ENCODE results near the gene MAP2K3. TPM values are rescaled to one million over a fixed set of nuclear protein-coding genes. Genes with fewer than 3 reads are reported as not detected.
"Not testable (repeated sequence)": the region's sequence is repeated elsewhere in the genome, so short reads cannot be mapped to it uniquely, and the experiment has no call there.

MAP2K3 gene
- total RNA-seq, 1 donor from 2014 or later = 20.8 TPM

DNA sequence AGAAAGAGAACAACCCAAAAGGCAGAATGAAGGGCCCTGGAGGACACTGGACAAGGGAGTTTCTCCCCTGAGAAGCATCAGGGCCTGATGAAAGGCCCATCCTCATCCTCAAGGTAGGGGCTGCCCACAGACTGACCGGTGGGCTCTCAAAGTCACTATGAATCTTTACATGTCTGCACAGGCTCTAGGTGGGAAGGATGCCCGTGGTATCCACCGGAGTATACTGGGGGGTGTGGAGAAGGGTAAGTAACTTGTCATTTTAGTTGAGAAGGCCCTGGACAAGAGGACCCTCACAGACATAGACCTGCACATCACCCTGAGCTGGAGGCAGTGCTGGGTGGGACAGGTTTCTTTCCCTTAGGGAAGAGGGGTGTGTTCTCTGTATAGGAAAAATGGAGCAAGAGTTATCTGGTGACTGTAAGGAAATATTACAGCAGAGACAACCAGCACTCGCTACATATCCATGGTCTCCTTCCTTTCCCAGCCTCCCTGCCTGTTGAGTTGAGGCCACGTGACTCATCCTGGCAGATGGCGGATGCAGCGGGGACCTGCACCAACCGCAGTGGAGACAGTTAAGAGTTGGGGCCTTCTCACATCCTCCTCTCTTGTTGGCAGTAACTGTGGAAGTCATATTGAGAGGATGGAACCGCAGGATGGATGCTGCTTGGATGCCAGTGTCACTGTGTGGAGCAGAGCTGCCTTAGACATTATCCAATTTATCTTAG lies 46.1 kb downstream of the MAP2K3 start:
- DNase-seq = no peak

DNA sequence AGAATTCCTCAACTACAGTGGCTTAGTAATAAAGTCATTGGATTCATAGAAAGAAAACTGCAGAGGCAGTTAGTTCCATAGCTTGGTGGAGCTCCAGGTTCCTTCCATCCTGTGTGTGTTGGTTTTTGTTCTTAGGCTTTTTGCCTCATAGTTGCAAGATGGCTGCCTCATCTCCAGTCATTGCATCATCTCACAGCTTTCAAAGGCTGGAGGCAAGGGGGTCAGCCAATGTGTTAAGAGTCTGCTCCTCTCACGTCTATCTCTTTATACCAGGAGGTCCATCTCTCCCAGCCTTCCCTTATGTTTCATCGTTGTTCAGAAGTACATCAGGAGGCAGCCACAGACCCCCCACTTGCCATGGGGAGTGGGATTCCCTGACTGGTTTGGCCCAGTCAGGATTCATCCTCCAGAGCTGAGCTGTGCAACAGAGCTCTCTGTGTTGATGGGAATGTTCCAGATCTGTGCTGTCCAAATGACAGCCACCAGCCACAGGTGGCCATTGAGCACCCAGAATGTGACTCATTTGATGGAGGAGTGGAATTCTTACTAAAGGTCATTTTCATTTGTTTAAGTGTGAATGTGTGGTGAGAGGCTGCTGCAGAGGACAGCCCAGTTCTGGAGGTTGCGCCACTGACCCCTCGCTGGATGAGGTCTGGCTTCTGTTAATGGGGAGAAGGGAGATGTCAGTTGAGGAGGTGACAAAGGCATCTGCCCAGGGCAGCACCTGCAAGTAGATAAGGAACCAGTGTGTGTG lies 52.2 kb downstream of the MAP2K3 start:
- DNase-seq = not testable (repeated sequence)

DNA sequence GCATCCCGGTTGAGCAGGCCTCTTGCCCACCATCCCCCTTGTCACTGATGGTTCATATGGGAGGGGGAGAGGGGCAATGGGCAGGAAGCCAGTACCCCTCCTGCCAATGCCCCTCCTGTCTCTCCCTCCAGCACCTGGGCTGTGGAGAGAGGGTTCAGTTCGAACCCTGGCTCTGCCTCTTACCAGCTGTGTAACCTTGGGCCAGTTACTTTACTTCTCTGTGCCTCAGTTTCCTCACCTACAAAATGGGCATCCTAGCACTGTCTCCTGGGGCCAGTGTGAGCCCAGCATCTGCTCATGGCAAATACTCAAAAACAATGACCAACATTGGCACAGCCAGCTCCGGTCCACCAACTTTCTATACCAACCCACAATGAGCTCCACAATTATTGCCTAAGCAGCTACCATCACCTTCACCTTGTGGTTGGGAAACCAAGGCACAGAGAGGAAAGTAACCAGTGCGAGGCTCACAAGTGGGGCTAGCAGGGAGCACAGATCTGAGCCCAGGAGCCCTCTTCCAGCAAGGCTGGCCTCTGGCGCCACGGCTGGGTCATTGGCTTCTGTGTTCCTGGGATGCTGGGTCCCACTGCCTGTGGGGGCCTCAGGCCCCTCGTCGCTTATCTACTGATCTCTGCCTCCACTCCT lies 53.6 kb downstream of the MAP2K3 start:
- DNase-seq = not testable (repeated sequence)

DNA sequence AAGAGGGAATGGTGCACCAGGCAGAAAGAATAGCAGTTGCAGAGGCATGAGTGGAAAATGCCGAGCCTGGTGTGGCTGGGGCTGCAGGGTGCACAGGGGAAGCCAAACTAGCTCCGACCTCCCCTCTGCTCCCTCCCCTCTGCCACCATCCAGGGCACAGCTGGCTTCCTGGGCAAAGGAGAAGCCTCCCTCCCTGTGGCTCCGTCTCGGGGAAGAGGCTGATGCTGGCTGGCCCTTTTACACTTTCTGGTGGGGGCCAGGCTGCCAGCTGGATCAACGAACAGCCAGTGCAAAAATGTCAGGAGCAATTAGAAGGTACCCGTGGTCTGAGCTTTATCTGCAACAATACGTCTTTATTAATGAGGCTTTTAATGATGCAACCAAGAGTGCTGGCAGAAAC lies 54.5 kb downstream of the MAP2K3 start:
- DNase-seq = no peak

DNA sequence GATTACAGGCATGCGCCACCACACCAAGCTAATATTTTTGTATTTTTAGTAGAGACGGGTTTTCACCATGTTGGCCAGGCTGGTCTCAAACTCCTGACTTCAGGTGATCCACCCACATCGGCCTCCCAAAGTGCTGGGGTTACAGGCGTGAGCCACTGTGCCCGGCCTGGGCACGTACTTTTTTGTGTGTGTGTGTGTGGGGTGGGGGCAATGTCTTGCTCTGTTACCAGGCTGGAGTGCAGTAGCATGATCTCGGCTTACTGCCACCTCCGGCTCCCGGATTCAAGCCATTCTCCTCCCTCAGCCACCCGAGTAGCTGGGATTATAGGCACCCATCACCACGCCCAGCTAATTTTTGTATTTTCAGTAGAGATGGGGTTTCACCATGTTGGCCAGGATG lies 55.1 kb downstream of the MAP2K3 start:
- not testable (repeated sequence) for DNase-seq

DNA sequence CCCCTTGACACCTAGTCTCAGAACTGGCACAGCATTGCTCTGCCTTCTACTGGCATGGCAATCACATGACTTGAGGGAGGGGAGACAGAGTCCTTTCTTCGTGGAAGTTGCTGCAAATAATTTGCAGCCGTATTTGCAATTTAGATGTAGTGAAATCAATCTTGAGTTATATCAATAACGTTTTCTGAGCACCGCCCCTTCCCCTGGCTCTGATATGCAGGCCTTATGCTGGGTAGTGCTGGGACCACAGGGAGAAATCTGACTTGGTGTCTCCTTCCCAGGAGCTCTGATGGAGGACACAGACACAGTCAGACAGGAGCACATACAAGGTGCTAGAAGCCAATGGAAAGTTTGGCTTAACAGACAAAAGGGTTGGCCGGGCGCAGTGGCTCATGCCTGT lies 55.9 kb downstream of the MAP2K3 start:
- not testable (repeated sequence) for DNase-seq

DNA sequence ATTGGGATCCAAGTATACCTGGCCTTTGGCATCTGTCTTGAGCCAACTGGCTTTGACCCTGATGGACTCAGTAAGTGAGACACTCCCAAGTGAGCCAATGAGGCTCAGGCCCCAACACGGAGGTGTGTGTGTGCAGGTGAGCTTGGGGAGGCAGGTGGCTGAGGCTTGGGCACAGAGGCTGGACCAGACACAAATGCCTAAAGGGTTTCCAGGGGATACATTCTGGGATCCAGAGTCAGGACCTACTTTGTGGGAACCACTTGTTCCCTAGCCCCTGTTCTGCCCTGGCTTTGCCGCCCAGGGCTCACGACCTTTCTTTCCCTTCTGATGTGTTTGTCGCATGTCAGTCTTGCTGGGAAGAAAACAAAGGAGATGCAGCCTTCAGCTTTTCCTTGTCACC lies 56.8 kb downstream of the MAP2K3 start:
- DNase-seq = not testable (repeated sequence)

DNA sequence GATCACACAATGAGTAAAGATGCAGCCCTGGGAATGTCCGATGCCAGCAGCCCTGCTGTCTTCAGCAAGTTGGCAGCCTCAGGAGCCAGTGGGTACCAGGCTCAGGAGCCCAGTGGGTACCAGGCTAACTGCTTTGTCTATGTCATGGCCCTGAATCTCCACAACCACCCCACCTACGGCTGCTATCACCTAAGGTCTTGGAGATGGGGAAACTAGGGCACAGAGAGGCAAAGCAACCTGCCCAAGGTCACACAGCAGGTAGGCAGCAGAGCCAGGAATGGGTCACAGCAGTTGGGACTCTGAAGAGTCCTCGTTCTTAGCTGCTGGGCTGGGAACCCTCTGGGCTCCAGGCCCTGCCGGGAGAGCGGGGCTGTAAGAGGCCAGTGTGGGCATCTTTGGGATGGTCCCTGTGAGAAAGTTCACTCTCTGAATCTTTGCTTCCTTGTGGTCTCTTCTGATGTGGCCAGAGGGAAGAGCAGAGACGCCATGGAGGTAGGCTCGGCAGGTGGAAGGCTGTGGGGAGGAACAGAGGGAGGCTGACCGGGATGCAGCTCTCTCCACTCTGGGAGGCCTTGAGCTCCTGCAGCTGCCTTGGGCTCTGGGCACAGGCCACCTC lies 57.5 kb downstream of the MAP2K3 start:
- DNase-seq = not testable (repeated sequence)

DNA sequence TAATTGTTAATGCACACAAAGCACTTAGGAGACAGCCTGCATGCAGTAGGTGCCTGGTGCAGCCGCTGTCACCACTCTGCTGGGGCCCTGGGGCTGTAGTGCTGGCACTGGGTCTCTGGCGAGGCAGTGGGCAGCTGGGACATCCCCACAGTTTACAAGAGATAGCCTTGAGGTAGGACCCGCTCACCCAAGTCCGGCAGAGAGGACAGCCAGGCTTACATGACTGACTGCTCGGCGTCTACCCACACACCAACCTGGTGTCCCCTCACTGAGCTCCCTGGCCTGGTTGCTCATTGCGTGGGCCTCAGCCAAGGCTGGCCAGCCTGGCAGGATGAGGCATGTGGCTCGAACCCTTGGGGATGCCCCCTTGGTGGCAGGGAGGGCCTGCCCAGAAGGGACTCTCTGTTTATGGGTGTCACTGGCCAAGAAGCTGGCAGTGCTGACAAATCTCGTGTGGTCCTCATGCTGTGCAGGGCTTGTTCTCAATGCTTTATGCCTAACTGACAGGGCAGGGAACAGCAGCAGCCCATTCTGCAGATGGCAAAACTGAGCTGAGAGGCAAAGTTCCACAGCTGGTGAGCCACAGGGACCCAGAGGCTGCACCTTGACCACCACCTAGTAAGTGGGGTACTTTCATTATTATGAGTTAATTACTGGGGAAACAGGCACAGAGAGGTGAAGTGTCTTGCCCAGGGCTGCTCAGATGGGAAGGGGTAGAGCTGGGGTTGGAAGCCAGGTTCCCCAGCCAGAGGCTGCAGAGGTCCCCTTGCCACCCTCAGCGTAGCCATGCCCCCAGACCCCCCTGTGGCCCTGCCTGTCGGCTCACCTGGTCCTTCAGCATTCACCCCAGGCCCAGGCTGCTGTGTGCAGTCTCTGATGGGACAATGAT lies 58.8 kb downstream of the MAP2K3 start:
- not testable (repeated sequence) for DNase-seq

DNA sequence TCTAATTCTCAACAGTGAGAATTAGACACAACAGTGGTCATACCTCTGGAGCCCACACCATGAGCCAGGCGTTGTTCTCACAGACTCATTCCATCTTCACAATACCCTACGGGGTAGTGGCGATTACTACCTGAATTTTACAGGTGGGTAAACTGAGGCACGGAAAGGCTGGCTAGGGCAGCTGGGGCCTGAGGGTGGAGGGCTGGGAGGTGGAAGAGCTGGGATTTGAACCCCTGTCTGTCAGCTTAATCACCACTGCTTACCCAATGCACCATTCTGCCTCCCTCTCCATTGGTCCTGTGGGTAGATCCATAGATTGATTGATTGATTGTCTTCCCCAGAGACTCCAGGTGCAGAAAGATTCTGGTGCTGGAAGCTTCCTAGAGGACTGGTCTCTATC lies 60.3 kb downstream of the MAP2K3 start:
- DNase-seq = not testable (repeated sequence)

DNA sequence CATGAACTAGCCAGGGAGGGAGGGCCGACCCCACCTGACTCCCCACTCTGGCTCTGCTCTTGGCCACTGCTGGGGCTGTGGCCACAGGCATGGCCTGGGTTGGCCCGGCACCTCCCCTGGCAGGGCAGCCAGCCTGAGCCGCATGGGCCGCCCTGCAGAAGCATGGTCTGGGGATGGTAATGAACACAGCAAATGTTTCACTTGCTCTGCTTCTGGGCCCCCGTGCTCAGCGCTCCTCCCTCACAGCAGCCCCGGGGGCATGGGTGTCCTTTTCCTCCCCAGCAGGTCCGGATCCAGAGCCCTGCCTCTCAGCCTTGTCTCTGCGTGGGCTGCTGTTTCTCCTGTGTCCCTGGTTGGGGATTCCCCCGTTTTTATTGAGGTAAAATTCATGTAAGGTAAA lies 60.7 kb downstream of the MAP2K3 start:
- DNase-seq = no peak

DNA sequence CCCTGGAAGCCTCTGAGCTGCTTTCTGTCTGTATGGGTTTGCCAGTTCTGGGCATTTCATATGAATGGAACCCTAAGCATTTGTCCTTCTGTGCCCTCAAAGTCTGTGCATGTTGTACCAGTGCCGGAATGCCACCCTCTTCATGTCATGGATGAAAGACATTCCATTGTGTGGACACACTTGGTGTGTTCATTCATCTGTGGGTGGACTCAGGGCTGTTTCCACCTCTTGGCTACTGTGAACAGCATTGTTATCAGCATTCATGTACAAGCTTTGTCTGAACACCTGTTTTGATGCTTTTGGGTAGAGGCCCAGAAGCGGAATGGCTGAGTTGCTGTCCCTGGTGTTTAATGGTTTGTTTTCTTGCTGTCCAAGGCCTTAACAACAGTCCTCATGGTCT lies 61.6 kb downstream of the MAP2K3 start:
- not testable (repeated sequence) for DNase-seq

DNA sequence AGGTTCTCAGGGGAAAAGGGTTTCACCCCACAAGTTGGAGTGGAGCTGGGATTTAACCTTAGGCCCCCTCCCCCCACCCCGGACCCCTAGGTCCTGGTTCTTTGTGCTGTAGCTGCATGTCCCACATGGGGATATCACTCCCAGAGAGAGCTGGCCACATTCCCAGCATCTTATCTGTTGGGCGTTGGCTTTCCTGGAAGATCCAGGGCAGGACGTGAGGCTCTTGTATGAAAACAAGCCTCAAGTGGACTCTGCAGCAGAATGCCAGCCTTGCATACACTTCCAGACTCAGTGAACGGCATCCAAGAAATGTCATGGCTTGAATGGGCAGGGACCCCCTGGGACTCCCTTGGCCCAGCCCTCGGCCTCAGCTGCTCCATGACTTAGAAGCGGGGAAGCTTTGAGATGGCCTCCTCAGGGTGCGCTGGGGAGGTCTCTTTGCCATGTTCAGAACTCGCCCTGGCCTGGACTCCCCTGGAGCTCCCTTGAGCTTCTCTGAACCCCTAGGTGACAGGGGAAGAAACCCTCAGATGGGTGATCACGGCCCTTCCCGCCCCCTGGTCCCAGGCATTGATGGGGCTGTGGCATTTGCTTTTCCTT lies 62.2 kb downstream of the MAP2K3 start:
- DNase-seq = not testable (repeated sequence)

DNA sequence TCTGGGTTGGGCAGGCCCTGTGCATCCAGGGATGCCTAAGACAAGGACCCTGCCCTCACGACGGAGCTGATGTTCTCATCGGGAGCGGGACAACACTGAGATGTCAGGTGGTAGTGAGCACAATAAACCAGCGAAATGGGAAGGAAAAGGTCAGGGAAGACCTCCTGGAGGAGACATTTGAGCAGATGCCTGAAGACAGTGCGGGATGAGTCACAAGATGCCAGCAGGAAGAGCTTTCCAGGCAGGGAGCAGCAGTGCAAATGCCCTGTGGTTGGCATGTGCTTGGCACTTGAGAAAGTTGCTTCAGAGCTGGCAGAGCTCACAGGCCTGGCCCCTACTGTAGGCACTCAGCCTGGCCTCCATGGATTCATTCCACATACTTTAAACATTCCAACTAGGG lies 63.1 kb downstream of the MAP2K3 start:
- not testable (repeated sequence) for DNase-seq

DNA sequence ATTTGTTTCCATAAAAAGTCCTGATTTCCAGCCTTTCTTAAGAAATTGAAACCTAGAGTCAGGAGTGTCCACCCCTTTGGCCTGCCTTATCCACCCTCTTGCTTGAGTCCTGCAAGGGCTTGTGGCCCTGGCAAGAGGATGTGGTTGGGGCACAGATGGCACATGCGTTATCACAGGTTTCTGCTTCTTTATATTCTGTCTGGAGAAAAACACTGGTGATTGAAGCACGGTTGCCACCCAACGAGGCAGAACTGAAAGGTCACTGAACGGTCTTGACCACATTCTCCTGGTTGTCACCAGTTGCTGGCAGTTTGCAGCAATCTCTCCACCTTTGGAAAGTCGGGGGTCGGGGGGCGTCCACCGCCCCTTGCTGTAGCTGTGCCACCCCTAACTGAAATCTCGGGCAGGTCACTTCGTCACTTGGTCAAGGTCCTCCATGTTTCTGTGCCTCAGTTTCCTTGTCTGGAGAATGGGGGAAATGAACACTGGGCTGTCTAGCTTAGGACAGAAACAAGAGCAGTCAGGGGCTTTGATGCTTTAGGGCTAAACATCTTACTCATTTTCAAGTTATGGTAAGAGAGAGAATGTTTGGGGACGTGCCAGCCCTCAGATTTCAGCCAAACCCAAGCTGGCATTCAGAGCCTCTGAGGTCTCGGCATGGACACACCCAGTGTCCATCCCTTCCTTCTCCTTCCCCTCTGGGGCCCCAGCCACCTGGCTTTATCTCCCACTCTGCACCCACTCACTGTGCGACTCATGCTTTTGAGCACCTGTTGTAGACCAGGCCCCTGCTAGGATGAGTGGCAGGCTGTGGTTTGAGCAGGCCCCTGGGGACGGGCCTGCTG lies 63.8 kb downstream of the MAP2K3 start:
- not testable (repeated sequence) for DNase-seq

DNA sequence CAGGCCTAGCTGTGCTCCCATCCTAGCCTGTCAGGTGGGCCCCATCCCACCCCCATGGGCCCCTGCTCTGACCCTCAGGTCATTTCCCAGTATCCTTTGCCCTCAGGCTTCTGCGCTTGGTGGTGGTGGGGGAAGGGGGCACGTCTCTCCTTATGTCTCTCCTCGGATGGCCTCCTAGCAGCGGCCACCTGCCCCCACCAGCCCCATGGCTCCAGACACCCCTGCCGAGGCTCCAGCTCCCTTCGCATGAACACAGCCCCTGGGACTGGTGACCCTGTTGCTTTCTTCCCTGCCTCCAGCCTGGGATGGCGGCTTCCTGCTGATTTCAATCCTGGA lies 64.4 kb downstream of the MAP2K3 start:
- DNase-seq = not testable (repeated sequence)

DNA sequence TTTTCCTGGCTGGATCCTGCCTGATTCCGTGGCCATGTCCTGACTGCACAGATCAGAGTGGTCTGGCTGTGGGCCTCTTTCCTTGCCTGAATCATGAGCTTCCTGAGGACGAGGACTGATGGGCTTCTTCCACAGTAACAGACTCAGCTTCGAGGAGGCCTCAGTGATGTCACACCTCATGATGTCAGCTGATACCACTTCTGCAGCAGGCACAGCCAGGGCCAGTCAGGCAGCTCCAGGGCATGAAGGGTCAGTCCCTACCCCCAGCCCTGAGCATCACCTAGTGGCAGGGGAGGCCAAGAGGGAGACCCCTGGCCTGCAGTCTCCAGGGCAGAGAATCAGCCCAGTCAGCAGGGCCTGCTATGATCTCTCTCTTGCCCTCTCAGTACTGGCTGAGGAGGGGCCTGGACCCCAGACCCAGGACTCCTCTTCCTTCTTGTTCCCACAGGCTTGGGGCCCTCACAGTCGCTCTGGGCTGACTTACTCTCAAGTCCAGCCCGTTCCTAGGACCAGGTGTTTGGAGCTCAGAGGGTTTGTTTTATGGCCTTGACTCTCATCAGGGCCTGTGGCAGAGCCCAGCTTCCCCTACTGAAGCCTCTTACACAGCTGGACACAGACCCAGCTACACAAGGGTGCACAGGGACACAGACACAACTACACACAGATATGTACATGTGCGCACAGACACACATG lies 65.0 kb downstream of the MAP2K3 start:
- DNase-seq = not testable (repeated sequence)

DNA sequence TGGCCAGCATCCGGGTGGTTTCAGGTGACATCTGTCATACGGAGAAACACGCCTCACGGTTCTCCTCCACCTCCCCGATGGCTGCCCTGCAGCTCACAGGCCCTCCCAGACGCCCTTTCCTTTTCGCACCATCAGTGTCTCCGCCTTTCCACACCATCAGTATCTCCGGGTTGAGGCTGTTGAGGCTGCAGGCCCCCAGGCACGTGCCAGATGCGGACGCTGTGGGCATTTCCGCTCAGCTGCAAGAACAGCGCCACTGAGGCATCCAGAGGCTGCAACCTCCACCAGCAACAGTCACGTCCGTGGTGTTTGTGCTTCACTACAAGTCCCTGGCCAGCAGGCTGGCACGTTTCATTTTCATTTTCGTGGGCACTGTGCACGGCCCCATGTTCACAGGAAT lies 66.0 kb downstream of the MAP2K3 start:
- not testable (repeated sequence) for DNase-seq

DNA sequence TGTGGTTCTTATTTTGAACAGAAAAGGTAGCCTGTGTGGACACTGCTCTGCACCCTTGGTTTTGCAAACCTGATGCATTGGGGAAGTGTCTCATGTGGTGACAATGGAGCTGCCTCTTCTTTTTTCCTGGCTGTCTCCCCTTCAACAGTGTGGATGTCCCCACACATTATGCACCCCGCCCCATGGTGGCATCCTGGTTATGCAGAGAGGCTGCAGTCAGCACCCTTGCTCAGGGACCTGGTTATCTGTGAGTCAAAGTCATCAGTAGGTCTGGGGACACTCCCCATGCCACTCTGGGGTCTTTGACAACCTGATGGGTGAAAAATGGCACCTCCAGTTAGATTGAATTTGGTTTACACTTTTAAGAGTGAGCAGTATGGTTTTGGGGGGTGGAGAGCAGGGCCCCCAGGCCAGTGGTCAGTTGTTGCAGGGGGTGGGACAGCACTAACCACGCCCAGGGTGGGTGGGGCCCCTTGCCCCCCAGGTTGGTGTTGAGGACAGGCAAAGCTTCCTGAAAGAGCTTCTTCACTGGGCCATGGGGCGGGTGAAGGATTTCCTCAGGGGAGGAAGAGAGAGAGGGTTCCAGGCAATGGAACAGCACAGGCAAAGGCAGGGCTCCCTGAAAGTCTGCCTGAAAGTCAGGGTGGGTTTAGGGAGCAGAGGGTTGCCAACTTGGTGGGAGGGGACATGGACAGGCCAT lies 67.0 kb downstream of the MAP2K3 start:
- DNase-seq = no peak

Measured in dermis blood vessel endothelial cell (primary cell).